Measurements from ENCODE around the gene LHX6.

Gene LHX6

GRCh38 chr9:122234022-122234748 is 5.4 kb upstream of the LHX6 start:
- no peak for DNase-seq

- no peak for DNase-seq
Measured at GRCh38 chr9:122232796-122233306, 4.1 kb upstream of the LHX6 start.

GRCh38 chr9:122229485-122229837 is 704 bp upstream of the LHX6 start:
- no peak for DNase-seq

- no peak for DNase-seq
Measured at GRCh38 chr9:122228191-122228567, 578 bp downstream of the LHX6 start.

GRCh38 chr9:122227575-122227900 is 1.2 kb downstream of the LHX6 start:
- no peak for DNase-seq

GRCh38 chr9:122226758-122227574 is 1.8 kb downstream of the LHX6 start:
- DNase-seq = no peak

GRCh38 chr9:122226142-122226757 is 2.5 kb downstream of the LHX6 start:
- no peak for DNase-seq

- DNase-seq = no peak
Measured at GRCh38 chr9:122225312-122226141, 3.2 kb downstream of the LHX6 start.

- no peak for DNase-seq
Measured at GRCh38 chr9:122223435-122223834, 5.3 kb downstream of the LHX6 start.

- DNase-seq = no peak
Measured at GRCh38 chr9:122222791-122223190, 6.0 kb downstream of the LHX6 start.

GRCh38 chr9:122221183-122221811 is 7.5 kb downstream of the LHX6 start:
- no peak for DNase-seq

- no peak for DNase-seq
Measured at GRCh38 chr9:122220673-122221182, 8.0 kb downstream of the LHX6 start.

GRCh38 chr9:122219856-122220672 is 8.7 kb downstream of the LHX6 start:
- DNase-seq = no peak

- no peak for DNase-seq
Measured at GRCh38 chr9:122218935-122219855, 9.6 kb downstream of the LHX6 start.

GRCh38 chr9:122218071-122218934 is 10.5 kb downstream of the LHX6 start:
- DNase-seq = no peak

- DNase-seq = no peak
Measured at GRCh38 chr9:122217640-122218039, 11.1 kb downstream of the LHX6 start.

- no peak for DNase-seq
Measured at GRCh38 chr9:122216798-122217418, 11.8 kb downstream of the LHX6 start.

GRCh38 chr9:122216138-122216797 is 12.5 kb downstream of the LHX6 start:
- no peak for DNase-seq
